Heart right ventricle (tissue), 16 donors: ENCODE data around the gene STARD5. TPM values are rescaled to one million over a fixed set of nuclear protein-coding genes. Genes with fewer than 3 reads are reported as not detected.

Experiments used
- ATAC-seq, 8 donors: fragments of 200-7000 bp; cut with Tn5 transposase; one replicate each; pipeline ENCODE4 v1.9.1; 2020; ENCODE audit warnings: mild to moderate bottlenecking in 8 of 8, moderate library complexity in 8 of 8, moderate number of reproducible peaks in 1 of 8
- DNase-seq, 2 donors: peaks; one replicate each; pipeline ENCODE4 v3.0.0-alpha.2; 2020
- H3K27ac ChIP-seq, 10 donors: fragments of 200-600 bp; sonication (generic) in 2 of 10; one replicate each; pipeline versions ENCODE4 v1.5.0 to v1.8.0; 2020 to 2022; ENCODE audit warnings: mild to moderate bottlenecking in 3 of 10
- H3K27me3 ChIP-seq, 7 donors: fragments of 200-600 bp; one replicate each; pipeline ENCODE4 v1.8.0; 2021 to 2022; ENCODE audit warnings: mild to moderate bottlenecking in 2 of 7
- H3K36me3 ChIP-seq, 9 donors: fragments of 200-600 bp; sonication (generic) in 1 of 9; one replicate each; pipeline versions ENCODE4 v1.5.0 to v1.8.0; 2020 to 2022; ENCODE audit warnings: mild to moderate bottlenecking in 2 of 9
- H3K4me1 ChIP-seq, 9 donors: fragments of 200-600 bp; sonication (generic) in 1 of 9; one replicate each; pipeline versions ENCODE4 v1.5.0 to v1.8.0; 2020 to 2022; ENCODE audit warnings: mild to moderate bottlenecking in 4 of 9
- H3K4me3 ChIP-seq, 10 donors: fragments of 200-600 bp; sonication (generic) in 2 of 10; one replicate each; pipeline versions ENCODE4 v1.5.0 to v1.8.0; 2020 to 2022; ENCODE audit warnings: mild to moderate bottlenecking in 7 of 10, moderate library complexity in 2 of 10
- H3K9me3 ChIP-seq, 11 donors: fragments of 200-600 bp in 10 of 11; sonication (generic) in 2 of 11; one replicate each; pipeline versions ENCODE4 v1.5.0 to v1.8.0; 2013 to 2022; ENCODE audit warnings: mild to moderate bottlenecking in 2 of 11, control low read depth in 1 of 11, moderate library complexity in 1 of 11
- WGBS, 2 donors: extraction: QIAGEN DNeasy Blood & Tissue Kit; methylation state at CpG; one replicate each; pipeline ENCODE4 v1.1.7; 2013; ENCODE audit warnings: inconsistent platforms in 1 of 2; 5-methylcytosine and 5-hydroxymethylcytosine counted together
- intact Hi-C, 10 donors: fragments of 100-400 bp; cut with DNase I; formaldehyde crosslinking; loops; one replicate each; pipeline versions ENCODE4 v1.11.1 to v1.14.2; 2022
- polyA plus RNA-seq, 2 donors: library from polyadenylated mRNA; stranded (reverse); fragments of 200-250 nt; gene quantifications; one replicate each; pipeline ENCODE4 v1.2.3, GENCODE V29; 2013
- total RNA-seq, 10 donors: library from RNA; stranded (reverse); fragmentation: NEBNext Ultra II Directional in 3 of 10; extraction: Animal tissue kit (Norgen Biotek cat#: 25700) in 3 of 10; gene quantifications; one replicate each; pipeline versions ENCODE4 v1.2.1 to v1.2.4, GENCODE V29; 2021 to 2023
- TF ChIP-seq, protein P1 (sequence below), 9 donors: fragments of 200-600 bp; sonication (generic) in 2 of 9; IDR thresholded peaks; one replicate each; pipeline versions ENCODE4 v1.5.0 to v1.8.0; 2021 to 2022; ENCODE audit warnings: antibody characterized with exemption in 9 of 9, mild to moderate bottlenecking in 5 of 9, moderate library complexity in 1 of 9
- donor health status: Arrhythmogenic right ventricular cardiomyopathy.
- donor health status: ischemic (EF 13 %, LVEDD 7.1; RV severe dilation, severe dysfunction).
- donor health status: healthy with polysubstance abuse.
- donor health status: DM: no; HTN: yes; CAD: no.
- donor health status: DM: no; HTN: no; CAD: no.
- donor health status: ischemic (EF 25% LVEDD 6.9; RV normal size, moderate dysfunction).
- donor health status: ischemic (EF 25% LVEDD 5.7; RV mildly dilated, moderate dysfunction).
- donor health status: healthy.
- donor health status: DM: yes; HTN: yes; CAD: no.
- donor health status: Ischemic cardiomyopathy.
- donor health status: ischemic (EF 35%, LVEDD 5.7; RV mildly dilated, moderate dysfunction).
- donor health status: nonischemic (EF 11% LVEDD 7.7; RV severe dilation, severe dysfunction).
- donor health status: DM: yes; HTN: yes; CAD: no.
- donor health status: PGD.
- donor health status: ischemic (EF 29% LVEDD 5.4; RV normal size, mild dysfunction).
- donor health status: nonischemic (EF 23%, LVEDD 6.1; RV moderate dilation, normal function).

The STARD5 gene
- total and polyA plus RNA-seq, 12 donors, result 0.70 to 4.7 (median 1.3) TPM

GRCh38 chr15:81317642-81318017 lies 6.3 kb downstream of the STARD5 start:
- intact Hi-C loops, result no loop called here
- DNase-seq (no peak), ATAC-seq (no peak)
- Histone ChIP-seq H3K4me1 (peaks cover 0 to 21% (median 7%) of the 10 kb centered on the region in 9 donors), H3K27me3 (no peaks in the 10 kb centered on the region), H3K36me3 (peaks cover 0 to 76% (median 7%) of the 10 kb centered on the region in 9 donors), H3K4me3 (no peak overlapping the region), H3K27ac (no peak overlapping the region), H3K9me3 (no peaks in the 10 kb centered on the region)
- WGBS, 2 donors, result 94% methylated on average over 6 of the region's 6 CpGs
- TF ChIP-seq, protein P1, sequence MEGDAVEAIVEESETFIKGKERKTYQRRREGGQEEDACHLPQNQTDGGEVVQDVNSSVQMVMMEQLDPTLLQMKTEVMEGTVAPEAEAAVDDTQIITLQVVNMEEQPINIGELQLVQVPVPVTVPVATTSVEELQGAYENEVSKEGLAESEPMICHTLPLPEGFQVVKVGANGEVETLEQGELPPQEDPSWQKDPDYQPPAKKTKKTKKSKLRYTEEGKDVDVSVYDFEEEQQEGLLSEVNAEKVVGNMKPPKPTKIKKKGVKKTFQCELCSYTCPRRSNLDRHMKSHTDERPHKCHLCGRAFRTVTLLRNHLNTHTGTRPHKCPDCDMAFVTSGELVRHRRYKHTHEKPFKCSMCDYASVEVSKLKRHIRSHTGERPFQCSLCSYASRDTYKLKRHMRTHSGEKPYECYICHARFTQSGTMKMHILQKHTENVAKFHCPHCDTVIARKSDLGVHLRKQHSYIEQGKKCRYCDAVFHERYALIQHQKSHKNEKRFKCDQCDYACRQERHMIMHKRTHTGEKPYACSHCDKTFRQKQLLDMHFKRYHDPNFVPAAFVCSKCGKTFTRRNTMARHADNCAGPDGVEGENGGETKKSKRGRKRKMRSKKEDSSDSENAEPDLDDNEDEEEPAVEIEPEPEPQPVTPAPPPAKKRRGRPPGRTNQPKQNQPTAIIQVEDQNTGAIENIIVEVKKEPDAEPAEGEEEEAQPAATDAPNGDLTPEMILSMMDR (IDR thresholded peaks at IDR 0.05), result no peak

DNA sequence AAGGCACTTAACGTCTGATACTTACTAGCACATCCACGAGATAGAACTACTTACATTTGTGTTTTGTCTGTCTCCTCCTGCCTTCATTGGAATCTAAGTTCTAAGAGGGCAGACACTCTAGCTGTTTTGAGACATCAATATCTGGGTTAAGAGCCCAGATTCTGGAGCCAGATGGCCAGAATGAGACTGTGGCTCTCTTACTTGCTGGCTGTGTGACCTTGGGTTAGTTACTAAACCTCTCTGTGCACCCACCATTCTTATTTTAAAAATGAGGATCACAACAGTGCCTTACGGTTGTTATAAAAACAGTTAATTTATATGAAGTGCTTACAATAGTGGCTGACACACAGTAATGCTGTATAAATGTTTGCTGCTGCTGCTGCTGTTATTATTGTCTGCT lies 7.7 kb downstream of the STARD5 start:
- Histone ChIP-seq H3K27ac (no peak overlapping the region), H3K36me3 (peaks cover 0 to 89% (median 10%) of the 10 kb centered on the region in 9 donors), H3K9me3 (no peaks in the 10 kb centered on the region), H3K4me3 (no peak overlapping the region), H3K4me1 (peaks cover 0 to 26% (median 8%) of the 10 kb centered on the region in 9 donors), H3K27me3 (no peaks in the 10 kb centered on the region)
- intact Hi-C loops, result no loop called here
- ATAC-seq, result no peak
- TF ChIP-seq, protein P1 (IDR thresholded peaks at IDR 0.05), result no peak
- no peak for DNase-seq
- WGBS, 2 donors, result 83 to 90% methylated on average over 3 of the region's 3 CpGs

GRCh38 chr15:81315452-81316175 lies 8.3 kb downstream of the STARD5 start:
- H3K36me3 ChIP-seq, result peaks cover 0 to 86% (median 10%) of the 10 kb centered on the region in 9 donors
- WGBS, 2 donors, result 85 to 93% methylated on average over 14 of the region's 14 CpGs
- peaks cover 0 to 33% (median 8%) of the 10 kb centered on the region in 9 donors for H3K4me1 ChIP-seq
- DNase-seq (no peak), ATAC-seq (no peak)
- TF ChIP-seq, protein P1 (IDR thresholded peaks at IDR 0.05), result no peak
- intact Hi-C loops, result no loop called here
- no peak overlapping the region for H3K4me3 ChIP-seq
- H3K27ac ChIP-seq, result no peak overlapping the region
- H3K27me3 ChIP-seq, result no peaks in the 10 kb centered on the region
- no peaks in the 10 kb centered on the region for H3K9me3 ChIP-seq

DNA sequence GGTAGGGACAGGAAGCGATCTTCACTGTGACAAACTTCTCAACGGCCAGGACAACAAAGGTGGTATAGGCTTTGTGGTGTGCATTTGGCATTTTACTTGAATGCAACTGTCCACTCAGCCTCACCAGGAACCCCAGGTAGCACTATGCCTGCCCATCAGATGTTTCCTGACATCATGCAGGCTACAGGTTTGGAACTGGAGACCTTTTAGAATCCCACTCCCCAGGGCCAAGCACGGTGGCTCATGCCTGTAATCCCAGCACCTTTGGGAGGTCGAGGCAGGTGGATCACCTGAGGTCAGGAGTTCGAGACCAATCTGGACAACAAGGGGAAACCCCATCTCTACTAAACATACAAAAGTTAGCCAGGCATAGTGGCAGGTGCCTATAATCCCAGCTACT lies 9.6 kb downstream of the STARD5 start:
- ATAC-seq (no peak), DNase-seq (no peak)
- intact Hi-C loops, result no loop called here
- 92% methylated on average over 5 of the region's 5 CpGs for WGBS, 2 donors
- TF ChIP-seq, protein P1 (IDR thresholded peaks at IDR 0.05), result no peak
- no peak overlapping the region for H3K4me3 ChIP-seq
- no peaks in the 10 kb centered on the region for H3K9me3 ChIP-seq
- H3K4me1 ChIP-seq, result peaks cover 0 to 45% (median 8%) of the 10 kb centered on the region in 9 donors
- H3K27me3 ChIP-seq, result no peaks in the 10 kb centered on the region
- no peak overlapping the region for H3K27ac ChIP-seq
- peaks cover 0 to 80% (median 11%) of the 10 kb centered on the region in 9 donors for H3K36me3 ChIP-seq
